ENCODE results near the gene CST6.
"Not testable (repeated sequence)": the region's sequence is repeated elsewhere in the genome, so short reads cannot be mapped to it uniquely, and the experiment has no call there.

Gene CST6

DNA sequence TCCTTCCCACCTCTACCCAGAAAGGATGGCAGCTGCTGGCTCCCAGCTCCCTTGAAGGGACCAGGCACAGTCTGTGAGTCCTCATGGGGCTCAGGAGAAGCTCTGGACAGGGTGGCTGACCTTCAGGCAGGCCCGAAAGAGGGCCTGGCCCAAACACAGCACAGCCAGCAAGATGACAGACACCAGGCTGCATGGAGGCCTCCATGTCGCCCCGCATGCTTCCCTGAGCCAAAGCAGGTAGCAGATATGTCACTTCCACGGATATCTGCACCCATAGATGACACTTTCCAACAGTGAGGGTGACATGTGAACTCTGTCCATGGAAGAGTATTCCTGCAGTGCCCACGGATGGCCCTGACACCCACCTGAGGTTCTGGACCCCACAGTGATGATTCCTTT, 28.2 kb upstream of the CST6 start:
- no peak for DNase-seq (ENCODE audit: low spot score)

DNA sequence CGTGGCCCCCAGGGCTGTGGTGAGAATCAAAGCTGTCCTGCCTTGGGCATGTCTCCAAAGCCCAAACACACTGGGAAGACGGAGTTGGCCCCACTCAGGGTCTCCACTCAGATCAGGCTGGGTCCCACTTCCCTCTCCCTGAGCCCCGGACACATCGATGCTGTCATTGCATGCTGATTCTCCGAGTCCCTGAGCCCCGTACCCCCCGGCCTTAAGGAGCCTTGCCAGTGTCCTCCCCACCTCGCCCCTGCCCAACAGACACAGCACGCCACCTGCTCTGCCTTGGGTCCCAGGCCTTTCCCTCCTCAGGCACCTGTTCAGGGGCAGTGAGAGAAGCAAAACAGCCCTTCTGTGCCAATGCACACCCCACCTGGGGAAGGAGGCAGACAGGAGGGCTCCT, 24.5 kb upstream of the CST6 start:
- no peak for DNase-seq (ENCODE audit: low spot score)

DNA sequence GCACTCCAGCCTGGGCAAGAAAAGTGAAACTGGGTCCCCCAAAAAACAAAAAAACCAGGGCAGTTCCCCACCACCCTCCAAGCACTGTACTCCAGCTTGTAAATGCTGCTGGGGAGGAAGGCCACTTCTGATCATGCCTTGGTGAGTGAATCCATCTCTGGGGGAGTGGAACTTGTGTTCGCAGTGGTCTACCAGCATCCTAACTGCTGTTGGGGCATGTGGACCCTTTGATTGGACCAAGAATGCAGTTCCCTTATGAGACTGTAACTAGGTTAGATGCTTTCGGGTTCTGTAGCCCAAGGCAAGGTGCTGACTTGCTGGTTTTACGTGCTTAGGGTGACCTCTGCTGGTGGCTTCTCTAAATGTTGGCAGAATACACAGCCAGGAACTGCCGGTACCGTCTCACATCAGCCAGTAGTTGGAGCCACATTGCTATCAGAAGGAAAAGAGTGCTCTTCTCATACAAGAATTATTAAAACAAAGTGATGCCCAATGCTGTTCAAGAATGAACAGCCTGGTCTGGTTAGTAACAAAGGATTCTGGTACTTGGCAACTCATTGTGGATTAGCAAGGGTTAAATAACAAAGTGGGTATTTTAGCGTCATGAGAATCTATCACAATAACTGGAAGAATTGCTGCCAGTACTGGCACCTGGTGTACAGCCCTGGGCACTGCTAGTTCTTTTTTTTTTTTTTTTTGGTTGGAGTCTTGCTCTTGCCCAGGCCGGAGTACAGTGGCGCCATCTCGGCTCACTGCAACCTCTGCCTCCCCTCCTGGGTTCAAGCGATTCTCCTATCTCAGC, 22.8 kb upstream of the CST6 start:
- DNase-seq (ENCODE audit: low spot score) = peak; percentile 89

DNA sequence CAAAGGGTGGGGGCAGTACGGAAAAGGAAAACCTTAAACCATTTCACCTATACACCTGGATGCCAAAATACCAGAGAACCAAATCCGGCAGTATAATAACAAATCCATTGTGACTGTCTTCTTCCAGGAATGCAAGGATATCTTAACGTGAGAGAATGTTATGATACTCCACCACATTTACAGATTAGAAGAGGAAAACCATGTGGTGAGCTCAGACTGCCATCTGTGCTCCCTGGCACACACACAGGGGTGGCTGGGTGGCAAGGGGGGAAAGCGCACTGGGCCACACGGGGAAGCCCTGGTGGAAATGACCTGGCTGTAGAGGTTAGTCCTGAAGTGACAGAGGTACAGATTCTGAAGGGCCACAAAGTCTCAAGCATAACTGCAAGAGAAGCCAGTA, 19.8 kb upstream of the CST6 start:
- no peak for DNase-seq (ENCODE audit: low spot score)

DNA sequence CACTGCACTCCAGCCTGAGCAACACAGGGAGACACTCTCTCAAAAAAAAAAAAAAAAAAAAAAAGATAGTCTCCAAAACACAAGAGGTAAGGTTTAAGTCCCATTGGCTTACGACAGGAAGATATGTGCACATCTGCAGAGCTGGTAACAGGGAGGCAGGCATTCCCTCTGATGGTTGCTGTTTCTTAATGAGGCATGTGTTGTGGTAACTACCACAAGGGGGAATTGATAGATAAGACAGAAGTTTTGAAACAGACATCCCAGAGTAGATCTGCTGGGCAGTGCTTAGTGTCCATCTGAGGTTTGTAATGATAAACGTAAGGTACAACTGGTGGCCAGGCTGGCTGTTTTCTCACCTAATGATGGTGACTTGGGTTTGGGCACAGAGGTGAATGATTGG, 14.5 kb upstream of the CST6 start:
- DNase-seq (ENCODE audit: low spot score) = no peak

DNA sequence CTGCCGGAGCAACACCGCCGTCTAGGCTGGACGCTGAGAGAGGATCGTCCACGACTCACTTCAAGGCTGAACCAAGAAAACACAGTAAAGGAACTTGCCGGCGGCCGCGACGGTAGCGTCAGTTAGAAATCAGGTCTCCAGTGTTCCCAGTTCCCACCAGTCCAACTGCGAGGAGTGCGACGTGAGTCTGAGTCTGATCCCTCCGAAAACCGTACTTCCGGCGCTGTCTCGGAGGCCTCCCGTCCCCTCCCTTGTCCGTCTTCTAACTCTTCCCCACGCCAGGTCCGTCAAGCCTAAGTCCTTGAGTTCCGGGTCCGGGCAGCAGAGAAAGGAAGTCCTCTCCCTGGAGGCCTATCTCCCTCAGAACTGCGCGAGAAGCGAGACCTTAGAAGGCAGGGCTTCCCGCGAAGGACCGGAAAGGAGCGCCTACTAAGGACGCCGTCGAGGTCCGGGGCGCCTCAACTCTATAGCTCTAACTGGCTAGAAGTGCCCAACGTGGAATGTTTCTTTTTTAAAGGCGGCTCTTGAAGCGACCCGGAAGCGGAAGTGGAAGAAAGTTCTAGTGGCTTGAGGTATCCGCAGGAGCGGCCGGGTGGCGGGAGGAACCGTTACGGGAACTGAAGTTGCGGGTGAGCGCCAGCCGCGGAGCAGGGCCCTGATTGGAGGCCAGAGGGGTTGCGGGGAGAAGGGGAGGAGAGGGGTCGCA, 9.7 kb upstream of the CST6 start, which contains the start of the genes BANF1 and EIF1AD:
BANF1 (plus strand) TSS at position 562 of the 706 bp plus-strand sequence. CDS start 748 bp downstream, outside the sequence.
EIF1AD (minus strand) TSS at position 216 of the 706 bp plus-strand sequence. CDS start 1,768 bp downstream, outside the sequence.
- DNase-seq (ENCODE audit: low spot score) = peak; percentile 93

DNA sequence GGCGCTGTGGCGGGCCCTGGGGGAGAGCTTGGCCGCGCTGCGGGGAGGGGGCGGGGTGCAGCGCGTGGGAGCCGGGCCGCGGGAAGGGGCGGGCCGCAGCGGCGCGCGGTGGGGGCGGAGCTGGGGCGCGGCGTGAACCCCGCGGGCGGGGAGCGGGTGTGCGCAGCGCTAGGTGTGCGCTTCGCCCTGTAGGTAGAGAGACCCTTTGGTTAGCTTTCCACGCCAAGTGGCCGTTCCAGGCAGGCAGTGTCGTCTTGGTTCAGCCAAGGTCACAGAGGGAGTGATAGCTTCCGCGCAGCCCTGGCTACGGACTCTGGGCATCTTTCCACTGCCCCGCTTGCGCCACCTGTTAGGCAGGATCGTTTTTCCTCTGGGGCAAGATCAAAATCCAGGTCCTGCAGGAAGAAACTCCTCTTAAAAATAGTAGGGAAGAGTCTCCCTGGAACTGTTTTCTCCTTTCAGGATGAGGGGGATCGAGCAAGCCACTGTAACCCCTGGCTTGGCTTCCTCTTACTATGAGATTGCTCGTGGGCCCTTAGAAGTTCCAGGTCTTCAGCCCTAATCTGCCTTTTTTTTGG, 9.1 kb upstream of the CST6 start:
- peak; percentile 80 for DNase-seq (ENCODE audit: low spot score)

DNA sequence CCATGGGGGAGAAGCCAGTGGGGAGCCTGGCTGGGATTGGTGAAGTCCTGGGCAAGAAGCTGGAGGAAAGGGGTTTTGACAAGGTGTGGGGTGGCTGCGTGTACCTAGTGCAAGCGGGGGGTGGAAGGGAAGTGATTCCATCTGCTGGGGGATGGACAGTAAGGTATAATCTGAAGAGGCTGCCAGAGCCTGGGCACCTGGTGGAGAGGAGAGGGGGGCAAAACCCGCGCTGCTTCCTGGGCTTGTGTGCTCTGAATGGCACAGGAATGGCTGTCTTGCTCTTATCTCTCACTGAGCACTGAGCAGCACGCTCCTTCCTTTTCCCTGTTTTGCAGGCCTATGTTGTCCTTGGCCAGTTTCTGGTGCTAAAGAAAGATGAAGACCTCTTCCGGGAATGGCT, 8.5 kb upstream of the CST6 start:
- no peak for DNase-seq (ENCODE audit: low spot score)

DNA sequence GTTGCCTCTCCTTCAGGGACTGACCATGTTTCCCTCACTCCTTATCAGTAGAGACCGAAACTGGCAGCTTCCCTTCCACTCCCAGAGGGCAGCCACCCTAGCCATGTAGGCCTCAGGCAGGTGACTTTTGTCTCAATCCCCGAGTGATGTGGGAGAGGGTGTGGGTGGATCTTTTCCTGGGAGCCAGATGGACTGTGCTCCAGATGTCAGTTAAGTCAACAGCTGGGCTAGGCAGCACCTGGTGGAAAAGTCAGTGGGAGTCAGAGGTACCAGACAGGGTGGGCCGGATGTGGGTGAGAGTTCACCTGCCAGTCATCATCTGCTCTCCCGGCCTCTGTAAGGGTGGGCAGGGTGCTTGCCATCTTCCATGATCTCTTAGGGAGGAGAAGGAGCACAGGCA, 7.6 kb upstream of the CST6 start:
- DNase-seq (ENCODE audit: low spot score) = no peak

DNA sequence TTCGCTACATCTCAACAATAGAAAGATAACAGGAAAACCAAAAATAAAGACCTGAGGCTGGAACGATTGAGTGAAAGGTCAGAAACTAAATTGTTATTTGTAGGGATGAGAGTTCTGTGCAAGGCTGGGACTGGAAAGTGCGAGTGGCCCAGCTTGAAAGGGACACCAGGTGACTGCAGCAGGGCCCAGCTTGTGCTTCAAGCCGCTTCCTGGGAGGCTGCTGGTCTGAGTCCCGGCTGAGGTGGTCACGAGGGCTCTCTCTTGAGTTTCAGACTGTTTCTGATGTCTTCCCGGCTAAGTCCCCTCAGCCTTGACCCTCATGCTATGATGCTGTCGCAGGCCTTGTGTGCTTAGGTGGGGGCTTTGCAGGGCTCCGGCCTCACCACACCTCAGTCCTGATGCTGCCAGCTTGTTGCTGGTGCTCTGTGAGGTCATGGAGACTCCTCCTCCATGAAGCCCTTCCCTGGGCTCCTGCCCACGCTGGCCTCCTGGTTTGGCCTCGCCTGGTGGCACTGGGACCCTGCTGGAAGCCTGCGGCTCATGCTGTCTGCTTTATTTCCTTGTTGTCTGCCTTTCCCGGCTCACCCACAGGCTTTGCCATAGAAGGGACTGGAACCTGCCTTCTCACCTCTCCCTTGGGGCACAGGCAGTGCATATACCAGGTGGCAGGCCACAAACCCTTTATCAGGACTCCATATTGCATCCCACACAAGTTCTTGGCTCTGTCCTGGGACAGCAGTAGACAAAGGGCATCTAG, 5.5 kb upstream of the CST6 start:
- DNase-seq (ENCODE audit: low spot score) = no peak

DNA sequence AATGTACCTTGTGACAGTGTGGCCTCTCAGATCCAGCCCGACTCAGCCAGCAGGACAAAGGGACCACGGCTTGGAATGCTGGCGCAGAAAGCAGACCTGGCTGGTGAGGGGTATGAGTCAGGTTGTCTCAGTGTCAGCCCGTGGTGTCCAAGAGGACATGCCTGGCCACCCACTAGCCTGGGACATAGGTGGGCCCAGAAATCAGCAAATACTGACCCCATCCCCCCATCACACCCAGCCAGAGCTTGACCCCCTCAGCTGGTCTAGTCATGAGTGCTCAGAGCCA, 5.0 kb upstream of the CST6 start:
- DNase-seq (ENCODE audit: low spot score) = no peak

DNA sequence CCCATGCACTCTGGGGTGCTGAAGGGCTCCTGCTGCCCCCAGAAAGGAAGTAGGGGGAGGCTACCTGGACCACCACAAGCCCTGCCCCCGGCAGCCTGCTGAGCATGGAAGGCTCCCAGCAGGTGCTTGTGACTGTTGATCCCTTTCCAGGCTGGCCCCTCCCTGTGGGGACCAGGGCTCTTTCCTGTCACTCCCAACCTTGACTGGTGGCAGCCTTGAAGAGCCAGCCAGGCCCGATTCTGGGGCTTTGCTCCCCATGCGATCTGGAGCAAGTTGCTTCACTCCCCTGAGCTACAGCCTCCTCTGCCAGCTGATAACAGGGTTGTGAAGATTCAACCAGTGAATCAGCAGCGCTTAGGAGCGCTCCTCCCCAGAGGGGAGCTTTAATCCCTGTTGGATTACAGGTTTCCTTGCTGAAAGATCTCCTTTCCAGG, 4.6 kb upstream of the CST6 start:
- no peak for DNase-seq (ENCODE audit: low spot score)

DNA sequence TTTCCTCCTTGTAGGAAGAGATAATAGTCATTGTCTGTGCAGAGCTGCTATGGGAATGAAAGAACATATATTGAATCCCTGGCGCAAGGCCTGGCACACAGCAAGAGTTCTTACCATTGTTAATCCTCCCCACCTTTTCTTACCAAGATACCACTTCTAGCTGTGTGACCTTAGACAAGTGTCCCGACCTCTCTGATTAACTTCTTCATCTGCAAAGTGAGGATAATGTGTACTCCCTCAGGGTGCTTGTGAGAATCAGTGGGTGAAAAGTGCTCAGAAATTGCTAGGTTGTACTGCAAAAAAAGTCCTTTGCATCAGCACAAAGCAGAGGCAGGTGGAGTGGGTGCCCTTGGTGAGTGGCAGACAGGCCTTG, 3.7 kb upstream of the CST6 start:
- no peak for DNase-seq (ENCODE audit: low spot score)

DNA sequence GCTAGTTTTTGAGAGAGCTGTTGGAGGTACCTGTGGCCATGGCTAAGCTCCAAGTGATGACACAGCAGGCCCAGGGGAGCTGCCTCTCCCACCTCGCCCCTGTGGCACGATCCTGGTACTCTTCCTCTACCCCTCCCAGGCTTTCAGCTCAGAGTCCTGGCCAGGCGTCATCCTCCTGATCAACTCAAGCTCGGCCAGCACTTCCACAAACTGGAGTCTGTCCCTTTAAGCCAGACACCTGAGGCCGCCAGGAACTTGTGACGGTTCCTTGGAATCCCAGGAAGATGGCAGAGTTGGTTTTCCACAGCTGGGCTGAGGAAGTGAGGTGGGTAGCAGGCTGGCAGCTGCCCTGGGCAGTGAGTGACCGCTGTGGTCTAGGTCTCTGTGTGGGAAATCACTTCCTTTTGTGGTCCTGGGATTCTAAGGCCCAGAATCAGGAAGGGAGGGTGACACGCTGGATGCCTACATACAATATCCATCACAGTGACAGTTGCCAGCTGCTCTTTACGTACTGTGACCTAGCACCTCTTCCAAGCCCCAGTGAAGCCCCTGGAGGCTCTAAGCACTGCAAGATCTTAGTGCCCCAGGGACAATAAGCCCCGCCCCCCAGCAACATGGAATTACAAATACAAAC, 3.2 kb upstream of the CST6 start:
- no peak for DNase-seq (ENCODE audit: low spot score)

DNA sequence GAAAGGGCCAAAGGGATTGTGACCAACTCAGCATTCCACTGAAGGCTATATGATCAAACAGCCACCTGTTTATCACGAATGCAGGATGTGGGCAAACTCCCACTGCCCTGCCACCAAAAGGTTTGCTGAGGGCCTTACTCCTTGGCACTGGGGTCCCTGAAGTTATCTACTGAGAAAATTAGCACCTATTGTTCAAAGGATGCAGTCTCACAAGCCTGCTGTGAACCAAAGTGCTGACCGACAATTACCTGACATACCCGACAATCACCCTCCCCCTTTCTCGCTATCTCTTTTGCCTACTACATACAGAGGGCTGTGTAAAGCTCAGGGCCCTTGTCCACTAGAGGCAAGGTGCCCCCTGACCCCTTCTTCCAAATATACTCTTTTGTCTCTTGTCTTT, 1.8 kb upstream of the CST6 start:
- not testable (repeated sequence) for DNase-seq (ENCODE audit: low spot score)

DNA sequence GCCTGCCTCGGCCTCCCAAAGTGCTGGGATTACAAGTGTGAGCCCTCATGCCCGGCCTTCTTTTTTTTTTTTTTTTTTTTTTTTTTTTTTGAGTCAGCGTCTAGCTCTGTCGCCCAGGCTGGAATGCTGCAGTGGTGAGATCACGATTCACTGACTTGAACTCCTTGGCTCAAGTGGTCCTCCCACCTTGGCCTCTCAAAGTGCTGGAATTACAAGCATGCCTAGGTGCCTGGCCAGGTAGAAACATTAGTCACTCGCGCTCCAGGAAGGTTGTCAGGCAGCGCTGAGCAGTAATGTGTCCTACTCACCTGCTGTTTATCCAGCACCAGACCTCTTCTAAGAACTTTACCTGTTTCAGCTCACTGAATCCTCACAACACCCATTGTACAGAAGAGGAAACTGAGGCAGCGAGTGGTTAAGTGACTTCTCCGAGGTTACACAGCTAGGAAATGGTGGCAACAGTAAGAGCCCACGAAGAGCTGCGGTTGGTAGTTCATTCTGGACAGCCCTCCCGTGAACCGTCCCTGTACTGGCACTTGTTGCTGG, 496 bp upstream of the CST6 start:
- peak; percentile 69 for DNase-seq (ENCODE audit: low spot score)

DNA sequence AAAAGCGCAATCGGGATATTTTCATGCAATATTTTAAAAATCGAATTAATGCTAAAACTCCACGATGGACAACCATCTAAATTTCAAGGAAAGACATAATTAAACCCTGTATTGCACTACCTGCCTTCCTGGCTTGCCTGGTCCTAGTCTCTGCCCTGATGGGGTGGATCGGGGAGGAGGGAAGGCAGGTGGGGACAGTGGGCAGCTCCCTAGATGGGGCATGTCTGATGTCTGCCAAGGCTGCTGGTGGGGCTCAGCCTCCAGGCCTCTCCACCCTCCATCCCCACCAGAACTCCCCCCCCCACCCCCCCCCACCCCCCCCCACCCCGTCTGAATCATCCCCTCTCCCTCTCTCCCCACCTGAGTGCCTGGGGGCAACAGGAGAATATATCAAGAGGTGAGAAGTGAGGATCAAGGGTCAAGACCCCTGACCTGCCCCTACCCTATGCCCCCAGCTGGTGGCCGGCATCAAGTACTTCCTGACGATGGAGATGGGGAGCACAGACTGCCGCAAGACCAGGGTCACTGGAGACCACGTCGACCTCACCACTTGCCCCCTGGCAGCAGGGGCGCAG, 650 bp downstream of the CST6 start:
- DNase-seq (ENCODE audit: low spot score) = no peak

DNA sequence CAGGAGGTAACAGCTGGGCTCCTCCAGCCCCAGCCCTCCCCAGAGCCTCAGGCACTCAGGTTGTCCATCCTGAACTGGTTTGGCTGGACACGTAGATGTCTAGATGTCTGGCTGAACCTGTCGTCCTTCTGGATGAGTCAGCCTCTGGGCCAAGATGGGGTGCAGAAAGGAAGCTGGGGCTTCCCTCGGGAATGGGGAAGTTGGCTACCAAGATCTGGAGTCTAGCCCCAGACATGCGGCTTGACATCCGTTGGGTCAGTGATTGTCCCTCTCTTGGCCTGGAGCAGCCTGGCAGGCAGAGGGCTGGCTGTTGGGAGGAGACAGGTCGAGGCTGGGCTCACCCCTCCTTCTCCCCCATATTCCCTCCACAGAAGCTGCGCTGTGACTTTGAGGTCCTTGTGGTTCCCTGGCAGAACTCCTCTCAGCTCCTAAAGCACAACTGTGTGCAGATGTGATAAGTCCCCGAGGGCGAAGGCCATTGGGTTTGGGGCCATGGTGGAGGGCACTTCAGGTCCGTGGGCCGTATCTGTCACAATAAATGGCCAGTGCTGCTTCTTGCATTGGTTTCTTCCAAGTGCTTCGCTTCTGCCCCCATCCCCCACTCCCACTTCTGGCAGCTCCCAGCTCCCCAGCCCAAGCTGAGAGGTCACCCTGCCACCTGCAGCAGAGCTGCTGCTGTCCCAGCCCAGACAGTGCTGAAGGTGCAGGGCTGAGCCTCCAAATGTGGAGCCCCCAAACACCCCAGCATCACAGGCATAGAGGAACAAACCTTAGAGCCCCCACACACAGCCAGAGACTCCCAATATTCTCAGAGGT, 1.3 kb downstream of the CST6 start:
- no peak for DNase-seq (ENCODE audit: low spot score)

DNA sequence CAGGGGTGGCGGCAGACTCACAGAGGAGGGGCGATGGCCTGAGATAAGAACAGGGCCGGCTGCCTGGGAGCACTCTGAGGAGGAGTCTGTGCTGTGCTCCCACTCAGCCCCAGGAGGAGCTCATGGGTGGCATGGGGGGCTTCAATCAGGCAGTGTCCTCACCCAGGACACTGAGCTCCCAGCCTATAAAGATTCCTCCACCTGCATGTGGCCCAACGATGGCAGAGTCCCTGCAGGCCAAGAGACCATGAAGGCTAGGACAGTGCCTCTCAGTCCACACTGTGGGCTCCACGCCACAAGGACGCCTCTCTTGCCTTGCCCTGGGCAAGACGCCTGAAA, 1.9 kb downstream of the CST6 start:
- no peak for DNase-seq (ENCODE audit: low spot score)

DNA sequence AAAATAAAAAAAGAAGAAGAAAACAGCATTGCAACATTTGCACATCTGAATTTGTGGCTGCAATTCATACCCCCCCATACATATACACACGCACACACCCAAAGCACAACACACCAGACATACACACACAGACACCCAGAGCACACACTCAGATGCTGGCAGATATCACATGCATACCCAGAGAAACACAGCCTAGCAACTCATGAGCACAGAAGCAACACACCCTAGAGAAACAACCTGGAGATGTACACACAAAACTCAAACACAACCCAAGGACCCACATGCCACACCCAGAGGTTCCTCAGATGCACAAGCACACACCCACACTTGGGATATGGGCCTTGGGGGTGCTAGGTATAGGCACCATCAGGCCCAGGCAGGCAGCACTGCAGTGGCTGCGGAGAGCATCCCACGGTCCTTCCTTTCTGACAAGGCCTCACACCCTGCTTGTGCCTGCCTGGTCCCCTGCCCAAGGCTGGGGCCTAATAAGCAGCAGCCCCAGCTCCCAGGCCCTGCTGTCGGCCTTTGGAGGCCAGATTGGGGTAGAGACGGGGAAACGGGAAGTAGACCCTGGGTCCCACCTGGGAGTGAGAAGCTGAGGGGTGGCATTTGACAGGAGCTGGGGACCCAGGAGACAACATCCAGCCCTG, 3.1 kb downstream of the CST6 start:
- DNase-seq (ENCODE audit: low spot score) = no peak
